ENCODE measurements around the gene GLT1D1.
"Not testable (repeated sequence)": the region's sequence is repeated elsewhere in the genome, so short reads cannot be mapped to it uniquely, and the experiment has no call there.

The GLT1D1 gene

DNA sequence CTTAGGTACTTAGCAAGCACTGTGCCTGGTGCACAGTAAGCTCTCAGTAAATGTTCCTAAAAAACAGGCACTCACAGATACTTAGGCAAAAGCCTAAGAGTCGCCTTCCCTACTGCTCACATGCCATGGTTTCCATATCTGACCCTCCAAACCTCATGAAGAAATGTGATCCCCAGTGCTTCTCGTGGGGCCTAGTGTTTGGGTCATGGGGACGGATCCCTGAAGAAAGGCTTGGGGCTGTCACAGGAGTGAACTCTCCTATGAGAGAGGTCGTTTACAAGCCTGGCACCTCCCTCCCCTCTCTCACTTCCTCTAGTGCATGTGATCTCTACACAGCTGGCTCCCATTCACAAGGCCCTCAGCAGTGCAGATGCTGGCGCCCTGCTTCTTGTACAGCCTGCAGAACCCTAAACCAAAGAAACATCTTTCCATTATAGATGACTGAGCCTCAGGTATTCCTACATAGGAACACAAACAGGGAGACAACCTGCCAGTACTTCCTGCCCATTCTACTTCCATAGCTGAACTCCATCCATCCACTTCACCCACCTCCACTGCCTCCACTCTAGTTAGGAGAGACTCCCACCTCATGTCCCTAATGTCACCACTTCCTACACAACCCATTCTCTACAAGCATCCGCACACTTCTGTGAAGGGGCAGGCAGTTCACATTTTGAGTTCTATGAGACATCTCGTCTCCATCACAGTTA is 32.4 kb upstream of the GLT1D1 start:
- DNase-seq (ENCODE audit: low read depth, low spot score), result no peak

DNA sequence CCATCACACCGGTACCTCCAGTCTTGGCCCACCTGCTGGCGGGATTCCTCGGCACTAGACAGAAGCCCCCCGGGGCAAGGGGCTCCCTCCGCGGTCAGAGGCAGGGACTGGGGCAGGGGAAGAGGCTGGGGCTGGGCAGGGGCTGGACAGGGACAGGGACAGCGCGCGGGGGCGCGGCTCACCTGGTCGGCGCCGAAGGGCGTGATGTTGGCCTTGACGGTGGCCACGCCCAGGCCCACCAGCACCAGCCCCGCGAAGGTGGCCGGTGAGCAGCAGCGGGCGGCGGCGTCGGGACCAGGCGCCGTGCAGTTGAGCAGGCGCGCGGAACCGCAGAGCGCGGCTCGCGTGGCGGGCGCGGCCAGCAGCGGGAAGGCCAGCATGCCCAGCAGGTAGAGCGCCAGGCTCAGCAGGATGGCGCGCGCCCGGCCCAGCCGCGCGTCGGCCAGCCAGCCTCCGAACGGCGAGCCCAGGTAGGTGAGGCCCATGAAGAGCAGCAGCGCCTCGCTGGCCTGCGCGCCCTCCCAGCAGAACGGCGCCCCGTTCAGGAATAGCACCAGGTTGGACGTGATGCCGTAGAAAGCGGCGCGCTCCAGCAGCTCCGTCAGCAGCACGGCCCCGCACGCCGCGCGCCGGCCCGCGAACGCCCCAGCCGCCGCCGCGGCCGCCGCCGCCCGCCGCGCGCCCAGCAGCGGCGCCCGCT is 29.9 kb upstream of the GLT1D1 start:
- no peak for DNase-seq (ENCODE audit: low read depth, low spot score)

DNA sequence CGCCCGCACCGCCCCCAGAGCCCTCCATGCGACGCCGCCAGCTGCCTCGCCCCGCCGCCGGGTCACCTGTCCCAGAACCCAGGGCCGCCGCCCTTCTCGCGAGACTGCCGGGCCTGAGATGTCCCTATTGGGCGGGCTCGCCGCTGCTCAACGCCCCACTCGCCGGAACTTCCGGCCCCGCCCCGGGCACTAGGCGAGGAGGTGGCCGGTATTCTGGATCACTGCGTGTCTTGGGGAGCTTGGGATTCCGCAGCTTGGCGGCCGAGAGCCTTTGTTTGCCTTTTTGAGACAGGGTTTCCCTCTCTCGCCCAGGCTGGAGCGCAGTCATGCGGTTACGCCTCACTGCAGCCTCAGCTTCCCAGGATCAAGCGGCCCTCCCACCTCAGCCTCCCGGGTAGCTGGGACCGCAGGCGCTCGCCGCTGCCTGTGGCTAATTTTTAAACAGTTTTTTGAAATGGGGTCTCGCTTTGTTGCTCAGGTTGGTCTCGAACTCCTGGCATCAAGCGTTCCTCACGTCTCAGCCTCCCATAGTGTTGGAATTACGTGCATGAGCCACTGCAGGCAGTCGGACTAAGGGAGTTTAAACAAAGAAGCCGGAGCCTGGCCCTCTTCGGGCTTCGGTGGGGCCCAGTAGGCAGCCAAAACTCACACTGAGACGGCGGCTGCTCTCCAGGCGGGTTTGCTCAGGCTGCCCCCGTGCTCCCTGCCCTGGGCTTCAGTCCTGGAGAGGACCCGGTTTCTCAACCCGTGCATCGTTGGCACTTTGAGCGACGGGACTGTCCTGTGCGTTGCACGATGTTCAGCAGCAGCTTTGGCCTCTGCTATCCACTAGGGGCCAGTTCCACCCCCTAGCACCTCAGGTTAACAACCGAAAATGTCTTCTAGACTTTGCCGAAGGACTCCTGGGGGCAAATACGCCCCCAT is 29.1 kb upstream of the GLT1D1 start, which contains the start of gene SLC15A4:
TSS of gene SLC15A4 (minus strand) at position 43 of the 924 bp plus-strand sequence. CDS start at position 28, 15 bp downstream.
- DNase-seq (ENCODE audit: low read depth, low spot score), result peak; percentile 81

DNA sequence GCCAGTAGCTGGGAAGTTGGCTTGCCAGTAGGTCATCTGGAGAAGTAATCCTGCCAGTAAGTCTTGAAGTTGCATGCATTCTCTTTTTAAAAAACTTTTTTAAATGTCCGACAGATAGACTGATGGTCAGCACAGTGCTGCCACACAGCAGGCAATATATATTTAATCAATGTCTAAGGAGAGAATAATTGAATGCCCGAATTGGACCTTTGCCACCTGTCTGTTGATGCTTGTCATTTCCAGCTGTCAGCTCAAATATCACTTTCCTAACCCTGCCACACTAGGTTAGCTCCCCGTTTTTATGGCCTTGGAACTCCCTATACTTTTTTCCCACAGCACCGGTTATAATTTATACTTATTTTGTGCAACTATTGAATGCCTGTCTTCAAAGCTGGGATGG is 27.4 kb upstream of the GLT1D1 start:
- DNase-seq (ENCODE audit: low read depth, low spot score), result no peak

DNA sequence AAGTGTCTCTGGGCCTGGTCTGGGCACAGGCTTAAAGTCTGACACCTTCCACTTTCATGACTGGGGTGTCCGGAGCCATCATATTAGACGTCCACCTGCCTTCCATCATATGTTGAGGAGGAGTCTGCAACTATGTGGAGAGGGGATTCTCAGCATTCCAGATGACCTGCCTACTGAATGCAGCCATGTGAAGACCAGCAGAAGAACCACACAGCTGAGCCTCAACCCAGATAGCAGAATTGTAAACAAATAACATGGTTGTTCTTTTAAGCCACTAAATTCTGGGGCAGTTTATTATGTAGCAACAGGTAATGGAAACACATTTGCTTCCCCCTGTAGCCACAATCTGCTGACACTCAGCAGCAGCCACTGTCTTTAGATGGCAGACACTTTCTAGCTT is 25.6 kb upstream of the GLT1D1 start:
- DNase-seq (ENCODE audit: low read depth, low spot score), result no peak

DNA sequence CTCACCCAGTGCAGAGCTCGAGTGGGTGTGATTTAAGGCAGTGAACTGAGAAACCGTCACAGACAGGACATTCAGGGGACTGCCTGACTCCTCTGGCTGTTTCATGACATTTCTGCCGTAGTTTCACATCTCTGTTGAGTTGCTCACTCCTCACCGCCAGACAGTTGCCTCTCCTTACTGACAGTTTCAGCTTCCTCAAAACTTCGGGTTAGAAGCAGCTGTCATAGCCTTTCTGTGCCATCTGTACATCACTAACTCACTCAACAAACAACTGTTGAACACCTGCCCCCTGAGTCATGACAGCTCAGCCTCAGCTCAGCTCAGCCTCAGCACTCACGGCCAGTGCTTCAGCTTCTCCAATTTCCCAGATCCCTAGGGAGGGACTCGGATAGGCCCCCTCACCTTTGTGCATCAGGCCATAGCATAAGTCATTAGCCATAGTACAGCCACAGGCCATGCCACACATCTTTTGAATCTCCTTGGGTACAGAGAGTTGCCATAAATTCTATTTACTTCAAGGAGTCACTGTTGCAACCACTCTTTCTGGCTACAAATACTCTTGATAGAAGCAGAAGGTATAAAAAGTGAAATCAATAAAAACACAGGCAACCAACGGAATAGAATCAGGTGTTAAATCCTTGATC is 23.3 kb upstream of the GLT1D1 start:
- DNase-seq (ENCODE audit: low read depth, low spot score), result no peak

DNA sequence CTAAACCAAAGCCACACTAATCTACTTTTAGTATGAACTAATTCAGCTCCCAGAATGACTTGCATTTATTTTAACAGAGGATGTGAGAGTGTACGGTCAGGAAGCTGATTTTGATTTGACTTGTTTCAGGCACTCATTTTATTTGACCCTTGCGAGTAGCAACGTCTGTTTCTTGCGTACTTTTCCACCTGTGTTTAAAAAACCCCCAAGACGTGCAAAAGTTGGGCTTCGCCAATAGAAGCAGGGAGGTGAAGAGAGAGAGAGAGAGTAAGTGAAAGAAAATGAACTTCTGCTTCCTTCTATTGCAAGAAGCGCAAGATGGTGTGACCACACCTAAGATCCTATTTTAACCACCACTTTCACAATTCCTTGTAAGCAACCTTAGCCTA is 22.8 kb upstream of the GLT1D1 start:
- no peak for DNase-seq (ENCODE audit: low read depth, low spot score)

DNA sequence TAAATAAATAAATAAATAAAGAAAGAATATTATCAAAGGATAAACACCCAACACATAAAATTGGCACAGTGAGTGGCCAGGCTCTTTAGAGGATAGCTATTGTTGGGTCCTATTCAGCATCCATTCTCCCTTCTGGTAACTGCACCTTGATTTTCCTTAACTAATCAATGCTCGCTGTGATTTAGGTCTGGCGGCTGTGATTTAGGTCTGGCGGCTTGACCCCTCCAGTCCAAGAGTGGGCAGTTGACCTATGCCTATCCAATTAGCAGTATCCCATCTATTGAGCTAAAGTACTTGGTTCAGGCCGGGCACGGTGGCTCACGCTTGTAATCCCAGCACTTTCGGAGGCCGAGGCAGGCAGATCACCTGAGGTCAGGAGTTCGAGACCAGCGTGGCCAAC is 19.9 kb upstream of the GLT1D1 start:
- DNase-seq (ENCODE audit: low read depth, low spot score), result no peak

DNA sequence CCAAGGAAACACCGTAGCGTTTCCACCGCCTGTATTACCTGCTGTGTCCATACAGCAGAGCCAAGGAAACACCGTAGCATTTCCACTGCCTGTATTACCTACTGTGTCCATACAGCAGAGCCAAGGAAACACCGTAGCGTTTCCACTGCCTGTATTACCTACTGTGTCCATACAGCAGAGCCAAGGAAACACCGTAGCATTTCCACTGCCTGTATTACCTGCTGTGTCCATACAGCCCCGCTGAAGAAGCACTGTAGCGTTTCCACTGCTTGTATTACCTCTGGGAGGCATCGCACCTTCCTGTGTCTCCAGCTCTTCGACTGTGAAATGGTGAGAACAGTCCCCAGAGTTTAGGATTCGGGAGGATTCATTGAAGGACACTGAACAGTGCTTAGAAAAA is 13.4 kb upstream of the GLT1D1 start:
- not testable (repeated sequence) for DNase-seq (ENCODE audit: low read depth, low spot score)

DNA sequence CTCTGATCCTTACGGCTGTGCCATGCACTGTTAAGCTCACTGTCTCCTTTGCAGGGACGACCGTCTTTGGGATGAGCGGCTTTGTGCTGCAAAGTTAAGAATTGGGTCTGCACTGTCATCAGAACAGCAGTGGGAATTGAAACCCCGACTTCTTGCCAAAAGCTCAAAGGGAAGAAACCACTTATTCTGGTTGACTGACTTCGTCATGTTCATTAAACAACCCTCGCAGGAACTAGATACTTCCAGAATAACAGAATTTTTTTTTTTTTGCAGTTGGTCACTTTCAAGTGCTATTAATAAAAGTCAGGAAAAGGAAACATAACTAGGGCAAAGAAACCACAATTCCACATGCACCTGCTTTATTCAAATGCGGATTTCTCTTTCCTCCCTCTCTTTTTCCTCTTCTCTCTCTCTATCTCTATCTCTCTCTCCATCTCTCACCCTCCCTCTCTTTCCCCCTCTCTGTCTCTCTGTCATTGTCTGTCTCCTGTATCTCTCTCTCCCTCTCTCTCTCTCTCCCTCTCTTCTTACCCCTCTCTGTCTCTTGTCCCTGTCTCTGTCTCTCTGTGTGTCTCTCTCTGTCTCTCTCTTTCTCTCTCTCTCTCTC is 12.3 kb upstream of the GLT1D1 start:
- no peak for DNase-seq (ENCODE audit: low read depth, low spot score)

DNA sequence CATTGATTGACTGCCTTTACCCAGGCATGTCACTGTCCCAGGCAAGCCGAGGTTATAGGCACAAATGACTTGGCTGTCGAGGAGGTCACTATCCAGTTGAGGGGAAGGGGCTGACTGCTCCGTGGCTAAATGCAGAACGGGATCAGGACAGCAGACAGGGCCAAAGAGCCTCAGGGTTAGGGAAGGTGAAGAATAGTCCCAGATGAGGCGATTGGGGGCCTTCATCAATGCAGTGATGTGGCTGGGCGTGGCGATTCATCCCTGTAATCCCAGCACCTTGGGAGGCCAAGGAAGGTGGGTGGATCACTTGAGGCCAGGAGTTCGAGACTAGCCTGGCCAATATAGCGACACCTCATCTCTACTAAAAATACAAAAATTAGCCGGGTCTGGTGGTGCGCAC is 10.7 kb upstream of the GLT1D1 start:
- no peak for DNase-seq (ENCODE audit: low read depth, low spot score)

DNA sequence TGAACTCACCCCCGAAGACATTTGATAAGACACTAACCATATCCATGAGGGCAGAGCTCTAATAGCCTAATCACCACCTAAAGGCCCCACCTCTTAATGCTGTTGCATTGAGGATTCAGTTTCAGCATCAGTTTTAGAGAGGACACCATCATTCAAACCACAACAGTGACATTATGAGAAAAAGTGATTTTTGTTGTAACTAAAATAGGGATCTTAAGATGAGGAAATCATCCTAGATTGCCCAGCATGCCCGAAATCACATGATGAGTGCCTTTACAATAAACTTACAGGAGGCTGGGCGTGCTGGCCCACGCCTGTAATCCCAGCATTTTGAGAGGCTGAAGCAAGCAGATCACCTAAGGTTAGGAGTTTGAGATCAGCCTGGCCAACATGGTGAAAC is 9.7 kb upstream of the GLT1D1 start:
- DNase-seq (ENCODE audit: low read depth, low spot score), result no peak

DNA sequence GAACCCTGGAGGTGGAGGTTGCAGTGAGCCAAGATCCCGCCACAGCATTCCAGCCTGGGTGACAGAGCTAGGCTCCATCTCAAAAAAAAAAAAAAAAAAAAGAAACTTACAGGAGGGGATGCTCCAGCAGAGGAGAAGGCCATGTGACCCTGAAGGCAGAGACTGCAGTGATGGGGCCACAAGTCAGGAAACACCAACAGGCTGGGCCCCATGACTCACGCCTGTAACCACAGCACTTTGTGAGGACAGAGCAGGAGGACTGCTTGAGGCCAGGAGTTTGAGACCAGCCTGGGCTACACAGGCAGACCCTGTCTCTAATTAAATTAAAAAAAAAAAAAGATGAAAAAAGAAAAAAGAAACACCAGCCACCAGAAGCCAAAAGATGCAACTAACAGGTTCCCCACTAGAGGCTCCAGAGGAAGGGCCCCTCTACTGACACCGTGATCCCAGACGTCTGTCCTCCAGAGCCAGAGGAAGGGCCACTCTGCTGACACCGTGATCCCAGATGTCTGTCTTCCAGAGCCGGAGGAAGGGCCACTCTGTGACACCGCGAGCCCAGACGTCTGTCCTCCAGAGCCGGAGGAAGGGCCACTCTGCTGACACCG is 9.1 kb upstream of the GLT1D1 start:
- DNase-seq (ENCODE audit: low read depth, low spot score), result no peak

DNA sequence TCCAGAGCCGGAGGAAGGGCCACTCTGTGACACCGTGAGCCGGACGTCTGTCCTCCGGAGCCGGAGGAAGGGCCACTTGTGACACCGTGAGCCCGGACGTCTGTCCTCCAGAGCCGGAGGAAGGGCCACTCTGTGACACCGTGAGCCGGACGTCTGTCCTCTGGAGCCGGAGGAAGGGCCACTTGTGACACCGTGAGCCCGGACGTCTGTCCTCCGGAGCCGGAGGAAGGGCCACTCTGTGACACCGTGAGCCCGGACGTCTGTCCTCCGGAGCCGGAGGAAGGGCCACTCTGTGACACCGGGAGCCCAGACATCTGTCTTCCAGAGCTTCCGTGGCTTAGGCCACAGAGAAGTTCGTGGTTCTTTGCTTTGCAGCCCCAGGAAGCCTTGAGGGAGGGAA is 6.6 kb upstream of the GLT1D1 start:
- not testable (repeated sequence) for DNase-seq (ENCODE audit: low read depth, low spot score)

DNA sequence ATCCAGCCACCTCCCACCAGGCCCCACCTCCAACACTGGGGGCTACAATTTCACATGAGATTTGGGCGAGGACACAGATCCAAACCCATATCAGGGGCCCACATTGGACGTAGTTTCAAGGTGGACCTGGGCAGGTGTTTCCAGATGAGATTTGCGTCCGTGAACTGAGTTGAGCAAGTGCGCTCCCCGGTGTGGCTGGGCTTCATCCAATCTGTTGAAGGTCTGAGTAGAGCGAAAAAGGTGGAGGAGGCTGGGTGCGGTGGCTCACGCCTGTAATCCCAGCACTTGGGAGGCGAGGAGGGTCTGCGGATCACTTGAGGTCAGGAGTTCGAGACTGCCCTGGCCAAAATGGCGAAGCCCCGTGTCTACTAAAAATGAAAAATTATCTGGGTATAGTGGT is 4.9 kb upstream of the GLT1D1 start:
- no peak for DNase-seq (ENCODE audit: low read depth, low spot score)

DNA sequence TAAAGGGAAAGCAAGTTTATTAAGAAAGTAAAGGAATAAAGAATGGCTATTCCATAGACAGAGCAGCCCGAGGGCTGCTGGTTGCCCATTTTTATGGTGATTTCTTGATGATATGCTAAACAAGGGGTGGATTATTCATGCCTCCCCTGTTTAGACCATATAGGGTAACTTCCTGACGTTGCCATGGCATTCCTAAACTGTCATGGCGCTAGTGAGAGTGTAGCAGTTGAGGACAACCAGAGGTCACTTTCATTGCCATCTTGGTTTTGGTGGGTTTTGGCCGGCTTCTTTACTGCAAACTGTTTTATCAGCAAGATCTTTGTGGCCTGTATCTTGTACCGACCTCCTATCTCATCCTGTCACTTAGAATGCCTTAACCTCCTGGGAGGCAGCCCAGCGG is 3.5 kb upstream of the GLT1D1 start:
- DNase-seq (ENCODE audit: low read depth, low spot score), result not testable (repeated sequence)

DNA sequence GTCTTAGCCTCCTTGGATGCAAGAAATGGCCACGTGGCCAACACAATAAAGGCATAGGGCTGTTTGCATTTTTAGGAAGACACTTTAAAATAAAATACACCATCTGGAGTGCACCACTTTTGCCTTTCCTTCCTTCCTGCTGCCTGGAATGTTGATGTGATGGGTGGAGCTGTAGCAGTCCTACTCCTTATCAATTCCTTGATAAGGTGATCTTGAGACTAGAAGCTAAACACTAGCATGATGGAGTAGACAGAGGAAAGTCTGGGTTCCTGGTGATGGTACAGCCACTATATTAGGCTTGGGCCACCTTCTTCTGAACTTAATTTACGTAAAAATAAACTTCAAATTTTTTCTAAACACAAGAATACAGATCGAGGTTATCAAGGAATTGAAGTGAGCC is 2.9 kb upstream of the GLT1D1 start:
- no peak for DNase-seq (ENCODE audit: low read depth, low spot score)

DNA sequence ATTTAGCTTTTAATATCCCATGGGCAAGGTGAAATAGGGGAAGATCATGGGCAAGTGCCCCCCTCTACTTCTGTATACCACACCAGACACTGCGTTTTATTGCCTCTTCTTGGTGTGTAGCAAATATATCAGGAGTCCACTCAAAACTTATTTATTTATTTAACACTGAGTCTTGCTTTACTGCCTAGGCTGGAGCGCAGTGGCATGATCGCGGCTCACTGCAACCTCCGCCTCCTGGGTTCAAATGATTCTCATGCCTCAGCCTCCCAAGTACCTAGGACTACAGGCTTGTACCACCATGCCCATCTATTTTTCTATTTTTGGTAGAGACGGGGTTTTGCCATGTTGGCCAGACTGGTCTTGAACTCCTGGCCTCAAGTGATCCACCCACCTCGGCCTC is 1.8 kb upstream of the GLT1D1 start:
- DNase-seq (ENCODE audit: low read depth, low spot score), result not testable (repeated sequence)

DNA sequence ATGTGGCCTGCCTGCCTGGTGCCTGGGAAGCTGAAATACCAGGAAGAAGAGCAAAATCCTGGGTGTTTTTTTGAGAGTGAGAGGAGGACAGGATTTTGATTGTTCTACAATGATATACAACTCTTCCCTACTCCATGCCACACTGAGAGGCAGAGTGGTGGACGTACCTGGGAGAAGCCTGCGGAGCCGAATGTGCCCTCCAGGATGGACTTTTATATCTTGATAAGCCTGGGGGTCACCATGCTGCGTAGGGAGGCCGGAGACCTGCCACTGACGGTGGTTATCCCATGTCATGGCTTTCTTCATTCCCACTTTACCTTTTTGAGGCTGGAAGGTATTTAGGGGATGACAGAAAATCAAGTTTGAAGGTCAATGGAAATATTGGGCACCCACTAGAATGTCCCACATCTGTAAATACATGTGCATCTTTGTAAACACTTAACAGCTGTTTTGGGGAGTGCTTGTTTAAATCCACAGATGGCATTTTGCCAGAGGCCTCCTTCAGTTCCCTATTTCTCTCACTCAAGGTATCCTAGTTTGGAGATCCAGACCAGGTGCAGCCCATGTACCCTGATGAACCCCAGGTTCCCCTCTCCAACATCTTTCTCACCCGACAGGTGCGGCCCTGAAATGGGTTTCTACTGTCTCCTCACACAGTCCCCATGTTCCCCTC is 1.1 kb upstream of the GLT1D1 start:
- no peak for DNase-seq (ENCODE audit: low read depth, low spot score)

DNA sequence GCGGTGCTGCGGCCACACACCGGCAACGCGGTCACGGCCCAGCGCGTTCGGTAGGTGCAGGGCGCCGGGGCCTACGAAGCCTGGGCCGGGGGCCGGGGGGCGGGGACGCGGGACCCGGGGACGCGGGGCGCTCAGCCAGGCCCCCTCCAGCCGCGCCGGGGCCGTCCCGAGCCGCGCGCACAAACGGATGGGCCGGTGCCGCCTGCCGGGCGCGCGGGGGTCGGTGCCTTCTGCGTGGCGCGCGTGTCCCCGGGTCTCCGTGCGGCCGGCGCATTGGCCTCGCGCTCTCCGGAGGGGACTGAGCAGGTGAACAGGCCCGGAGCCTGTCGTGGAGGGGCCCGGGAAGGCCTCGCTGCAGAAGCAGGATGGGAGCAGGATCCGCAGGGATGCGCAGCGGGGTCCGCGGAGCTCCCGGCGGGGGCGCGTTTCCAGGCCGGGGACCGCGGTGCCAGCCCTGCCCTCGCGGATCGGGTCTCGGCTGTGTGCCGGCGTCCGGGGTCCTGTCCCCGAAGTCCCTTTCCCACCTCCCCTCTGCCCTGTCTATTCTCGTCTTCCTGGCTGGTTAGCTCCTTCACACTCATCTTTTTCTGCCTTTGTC is 421 bp downstream of the GLT1D1 start:
- DNase-seq (ENCODE audit: low read depth, low spot score), result no peak
